ENCODE results near the gene RAD51B.

DNA sequence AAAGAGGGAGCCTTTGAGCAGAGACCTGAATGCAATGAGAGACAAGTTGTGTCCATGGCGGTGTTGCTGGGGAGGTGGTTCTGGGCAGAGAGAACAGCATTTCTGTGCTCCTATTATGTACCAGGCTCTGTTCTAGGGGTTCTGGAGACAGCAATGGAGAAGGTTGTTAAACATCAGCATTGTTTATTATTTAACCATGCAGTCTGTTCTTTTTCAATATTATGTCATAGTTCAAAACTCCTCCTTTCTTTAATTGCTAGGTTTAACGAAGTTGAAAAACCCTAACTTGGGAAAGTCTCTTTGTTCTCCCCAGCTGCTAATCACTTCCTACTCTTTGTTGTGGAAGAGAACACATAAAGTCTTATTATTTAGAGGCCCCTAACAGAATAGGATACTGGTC is 279.3 kb downstream of the RAD51B start:
- TF ChIP-seq CTCF (conservative IDR thresholded peaks at IDR 0.05; ENCODE audit: low read depth, low read length) = no peak
- no peak for TF ChIP-seq EZH2 (IDR thresholded peaks at IDR 0.05; ENCODE audit: low read length, unreplicated experiment)

All from PC-3 (cell line).